GM18505 (cell line): ENCODE data around the gene STK40.

Experiments used
- ATAC-seq: cut with Tn5 transposase; IDR thresholded peaks from one replicate; pipeline ENCODE4 v1.9.1; 2021; ENCODE audit not compliant: unreplicated experiment
- POLR2A ChIP-seq: IDR thresholded peaks from 4 replicates; pipeline ENCODE4 v1.6.1; 2011; ENCODE audit warnings: borderline replicate concordance; ENCODE audit not compliant: insufficient read depth, insufficient read length; ENCODE audit errors: extremely low read depth

STK40 gene

GRCh38 chr1:36297062-36297461 lies 88.7 kb downstream of the STK40 start:
- no peak for ATAC-seq
- TF ChIP-seq POLR2A, result no peak

- no peak for TF ChIP-seq POLR2A
- no peak for ATAC-seq
Measured at GRCh38 chr1:36295390-36295789, 90.3 kb downstream of the STK40 start.
